SJSA1 (cell line): Measurements from ENCODE around the gene NFX1. TPM values are rescaled to one million over a fixed set of nuclear protein-coding genes. Genes with fewer than 3 reads are reported as not detected.
"Not testable (repeated sequence)": the region's sequence is repeated elsewhere in the genome, so short reads cannot be mapped to it uniquely, and the experiment has no call there.

Experiments used
- DNase-seq, 2 experiments: peaks; one replicate each; pipeline ENCODE4 v3.0.0-alpha.2; 2015 to 2020; ENCODE audit warnings: low spot score in 2 of 2, low read depth in 1 of 2
- H3K27ac ChIP-seq: fragments of 250-450 bp; sonication (Bioruptor Pico); 2 replicates; pipeline ENCODE4 v1.5.1; 2020; ENCODE audit warnings: mild to moderate bottlenecking, moderate library complexity
- H3K27me3 ChIP-seq: fragments of 250-450 bp; sonication (Bioruptor Pico); replicated peaks from 2 replicates; pipeline ENCODE4 v1.5.1; 2020; ENCODE audit warnings: mild to moderate bottlenecking, moderate library complexity
- H3K36me3 ChIP-seq: fragments of 250-450 bp; sonication (Bioruptor Pico); 2 replicates; pipeline ENCODE4 v1.5.1; 2020; ENCODE audit warnings: mild to moderate bottlenecking
- H3K4me1 ChIP-seq: fragments of 250-450 bp; sonication (Bioruptor Pico); replicated peaks from 2 replicates; pipeline ENCODE4 v1.6.1; 2021; ENCODE audit warnings: mild to moderate bottlenecking
- H3K4me3 ChIP-seq: fragments of 250-450 bp; sonication (Bioruptor Pico); 2 replicates; pipeline ENCODE4 v1.5.1; 2020; ENCODE audit warnings: mild to moderate bottlenecking
- H3K9me3 ChIP-seq: fragments of 250-450 bp; sonication (Bioruptor Pico); replicated peaks from 2 replicates; pipeline ENCODE4 v1.5.1; 2020; ENCODE audit warnings: mild to moderate bottlenecking
- total RNA-seq: library from RNA; depleted of rRNA; stranded (reverse); fragments of >200 nt; shearing (Covaris generic); gene quantifications from 2 replicates; pipeline ENCODE4 v1.2.3, GENCODE V29; 2014

NFX1 gene
- total RNA-seq, 1 experiment from 2014 or later: 10.3 TPM

DNA sequence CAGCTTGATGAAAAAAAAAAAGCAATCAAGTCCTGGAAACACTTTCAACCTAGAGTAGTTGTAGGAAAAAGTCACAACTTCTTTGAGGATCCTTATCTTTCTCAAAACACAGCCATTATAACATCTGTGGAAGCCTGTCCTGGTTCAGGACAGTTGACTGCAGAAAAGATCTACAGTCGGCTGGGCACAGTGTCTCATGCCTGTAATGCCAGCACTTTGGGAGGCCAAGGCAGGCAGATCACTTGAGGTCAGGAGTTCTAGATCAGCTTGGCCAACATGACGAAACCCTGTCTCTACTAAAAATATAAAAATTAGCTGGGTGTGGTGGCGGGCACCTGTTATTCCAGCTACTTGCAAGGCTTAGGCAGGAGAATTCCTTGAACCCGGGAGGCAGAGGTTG lies 74.5 kb downstream of the NFX1 start:
- not testable (repeated sequence) for H3K36me3 ChIP-seq, DNase-seq, H3K9me3 ChIP-seq, H3K4me3 ChIP-seq, H3K27ac ChIP-seq, H3K4me1 ChIP-seq, H3K27me3 ChIP-seq

DNA sequence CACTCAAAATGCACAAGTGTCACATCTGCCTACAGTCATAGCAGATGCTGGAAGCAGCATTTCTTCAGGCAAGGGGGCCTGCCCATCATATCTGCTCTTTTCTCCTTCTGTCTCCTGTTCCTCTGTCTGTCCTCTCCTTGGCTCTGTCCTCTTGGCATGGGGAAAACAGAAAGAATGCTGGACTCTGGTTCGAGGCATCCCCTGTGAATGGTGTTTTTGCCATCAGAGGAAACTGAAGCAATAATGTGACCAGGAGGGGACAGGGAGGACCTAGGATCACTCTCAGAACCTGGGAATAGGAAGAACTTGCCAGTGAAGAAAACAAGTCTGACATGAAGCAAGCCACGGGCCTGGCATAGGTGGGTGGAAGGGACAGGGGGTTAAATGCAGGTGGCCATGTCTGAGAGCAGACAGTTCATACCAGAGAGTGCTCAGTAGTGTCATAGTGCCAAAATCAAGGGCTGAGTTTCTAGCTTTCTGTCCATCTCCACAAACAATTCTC lies 76.7 kb downstream of the NFX1 start:
- no peak overlapping the region for H3K27ac ChIP-seq
- H3K27me3 ChIP-seq: no peaks in the 10 kb centered on the region
- no peak for DNase-seq
- H3K4me3 ChIP-seq: no peak overlapping the region
- no peaks in the 10 kb centered on the region for H3K9me3 ChIP-seq
- no peaks in the 10 kb centered on the region; the same call in 1 of the 2 replicates for H3K36me3 ChIP-seq
- no peaks in the 10 kb centered on the region for H3K4me1 ChIP-seq

DNA sequence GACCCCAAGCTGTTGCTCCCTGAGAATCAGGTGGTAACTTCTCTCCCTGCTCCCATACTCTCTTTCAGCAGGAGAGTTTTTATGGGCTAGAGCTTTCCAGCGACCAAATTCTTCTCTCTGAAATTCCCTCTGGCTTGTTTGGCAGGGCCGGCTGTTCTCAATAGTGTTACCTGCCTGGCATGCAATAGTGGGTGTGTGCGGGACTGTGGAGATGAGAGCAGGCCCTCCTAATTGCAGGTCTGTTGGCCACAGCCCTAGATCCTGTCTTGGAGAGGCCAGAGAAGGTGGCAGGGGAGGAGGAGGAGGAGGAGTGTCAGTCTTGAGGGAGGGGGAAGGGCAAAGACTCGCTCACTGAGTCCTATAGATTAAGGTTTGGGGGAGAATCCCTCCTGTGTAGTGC lies 82.6 kb downstream of the NFX1 start:
- Histone ChIP-seq H3K4me1 (no peaks in the 10 kb centered on the region), H3K36me3 (no peaks in the 10 kb centered on the region; the same call in 1 of the 2 replicates), H3K27ac (no peak overlapping the region), H3K27me3 (no peaks in the 10 kb centered on the region), H3K4me3 (no peak overlapping the region), H3K9me3 (no peaks in the 10 kb centered on the region)
- DNase-seq: no peak

DNA sequence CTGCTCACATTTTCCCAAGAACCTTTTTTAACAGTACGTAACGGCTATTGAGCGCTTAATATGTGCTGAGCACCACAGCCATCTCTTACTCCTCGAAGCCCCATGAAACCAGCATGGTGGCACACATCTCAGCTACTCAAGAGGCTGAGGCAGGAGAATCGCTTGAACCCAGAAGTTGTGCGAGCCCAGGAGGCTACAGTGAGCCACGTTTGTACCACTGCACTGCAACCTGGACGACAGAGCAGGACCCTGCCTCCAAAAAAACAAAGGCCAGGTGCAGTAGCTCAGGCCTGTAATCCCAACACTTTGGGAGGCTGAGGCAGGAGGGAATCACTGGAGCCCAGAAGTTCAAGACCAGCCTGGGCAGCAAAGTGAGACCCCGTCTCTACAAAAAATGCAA lies 83.9 kb downstream of the NFX1 start:
- DNase-seq: no peak
- Histone ChIP-seq H3K36me3 (no peaks in the 10 kb centered on the region; the same call in 1 of the 2 replicates), H3K27ac (no peak overlapping the region), H3K9me3 (no peaks in the 10 kb centered on the region), H3K4me1 (no peaks in the 10 kb centered on the region), H3K27me3 (no peaks in the 10 kb centered on the region), H3K4me3 (no peak overlapping the region)

DNA sequence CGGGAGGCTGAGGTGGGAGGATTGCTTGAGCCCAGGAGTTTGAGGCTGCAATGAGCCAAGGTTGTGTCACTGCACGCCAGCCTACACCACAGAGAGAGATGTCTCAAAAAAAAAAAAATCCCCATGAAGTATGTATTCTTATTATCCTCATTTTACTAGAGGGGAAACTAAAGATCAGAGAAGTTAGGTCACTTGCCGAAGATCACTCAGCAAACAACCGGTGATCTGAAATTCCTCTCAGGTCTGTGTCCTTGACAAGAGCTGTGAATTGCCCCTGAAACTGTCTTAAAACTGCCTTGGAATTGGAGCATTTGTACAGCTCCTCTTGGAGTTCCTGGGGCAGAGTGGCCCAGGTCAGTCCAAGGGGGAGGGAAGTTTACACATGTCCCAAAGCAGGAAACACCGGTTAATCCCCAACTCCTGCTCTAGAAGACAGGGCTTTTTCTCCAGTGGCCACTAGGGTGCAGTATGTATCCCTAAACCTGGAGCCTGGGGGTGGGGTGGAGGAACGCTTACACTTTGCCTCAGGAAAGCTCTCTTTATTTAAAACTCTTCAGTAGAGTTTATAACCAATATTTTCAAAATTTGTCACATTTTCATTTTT lies 84.4 kb downstream of the NFX1 start:
- H3K27me3 ChIP-seq: no peaks in the 10 kb centered on the region
- H3K9me3 ChIP-seq: no peaks in the 10 kb centered on the region
- peak; percentile 27 to 52 for DNase-seq
- H3K36me3 ChIP-seq: no peaks in the 10 kb centered on the region; the same call in 1 of the 2 replicates
- no peak overlapping the region for H3K27ac ChIP-seq
- no peak overlapping the region for H3K4me3 ChIP-seq
- no peaks in the 10 kb centered on the region for H3K4me1 ChIP-seq

DNA sequence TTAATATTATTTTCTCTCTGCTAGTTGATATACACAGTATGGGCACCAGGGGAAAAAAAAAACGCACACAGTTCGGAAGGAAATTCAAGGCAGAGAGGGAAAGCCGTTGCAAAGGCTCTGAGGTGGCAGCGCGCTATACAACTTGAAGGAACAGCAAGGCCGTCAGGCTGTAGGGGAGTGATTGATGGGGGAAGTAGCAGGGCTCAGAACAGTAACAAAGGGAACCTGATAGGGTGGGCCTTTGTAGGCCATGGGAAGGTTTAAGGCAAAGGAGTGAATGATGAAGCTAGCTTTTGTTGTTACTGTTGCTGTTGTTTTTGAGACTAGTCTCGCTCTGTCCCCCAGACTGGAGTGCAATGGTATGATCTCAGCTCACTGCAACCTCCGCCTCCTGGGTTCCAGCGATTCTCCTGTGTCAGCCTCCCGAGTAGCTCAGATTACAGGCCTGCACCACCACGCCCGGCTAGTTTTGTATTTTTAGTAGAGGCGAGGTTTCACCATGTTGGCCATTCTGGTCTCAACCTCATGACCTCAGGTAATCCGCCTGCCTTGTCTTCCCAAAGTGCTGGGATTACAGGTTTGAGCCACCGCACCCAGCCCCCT lies 85.0 kb downstream of the NFX1 start:
- H3K4me1 ChIP-seq: no peaks in the 10 kb centered on the region
- H3K36me3 ChIP-seq: no peaks in the 10 kb centered on the region; the same call in 1 of the 2 replicates
- H3K4me3 ChIP-seq: no peak overlapping the region
- no peak for DNase-seq
- H3K27me3 ChIP-seq: no peaks in the 10 kb centered on the region
- H3K9me3 ChIP-seq: no peaks in the 10 kb centered on the region
- H3K27ac ChIP-seq: no peak overlapping the region

DNA sequence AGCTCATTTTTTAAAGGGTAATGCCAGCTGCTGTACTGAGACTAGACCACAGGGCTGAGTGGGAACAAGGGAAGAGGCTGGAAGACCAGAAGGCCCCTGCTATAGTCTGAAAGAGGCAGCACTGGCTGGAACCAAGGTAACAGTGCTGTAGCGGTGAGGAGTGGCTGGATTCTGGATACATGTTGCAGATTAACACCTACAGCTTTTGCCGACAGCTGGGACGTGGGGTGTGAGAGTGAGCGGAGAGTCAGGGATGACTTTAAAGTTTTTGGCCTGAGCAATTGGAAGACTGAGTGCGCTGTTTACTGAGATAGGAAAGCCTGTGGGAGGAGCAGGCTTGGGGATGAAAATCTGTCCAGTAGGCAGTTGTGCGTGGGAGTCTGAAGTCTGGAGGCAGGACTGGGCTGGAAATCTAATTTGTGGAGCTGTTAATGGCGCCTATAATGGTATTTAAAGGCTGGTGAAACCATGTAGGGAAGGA lies 85.6 kb downstream of the NFX1 start:
- Histone ChIP-seq H3K27ac (no peak overlapping the region), H3K4me1 (no peaks in the 10 kb centered on the region), H3K27me3 (no peaks in the 10 kb centered on the region), H3K36me3 (no peaks in the 10 kb centered on the region), H3K9me3 (no peaks in the 10 kb centered on the region), H3K4me3 (no peak overlapping the region)
- no peak for DNase-seq

DNA sequence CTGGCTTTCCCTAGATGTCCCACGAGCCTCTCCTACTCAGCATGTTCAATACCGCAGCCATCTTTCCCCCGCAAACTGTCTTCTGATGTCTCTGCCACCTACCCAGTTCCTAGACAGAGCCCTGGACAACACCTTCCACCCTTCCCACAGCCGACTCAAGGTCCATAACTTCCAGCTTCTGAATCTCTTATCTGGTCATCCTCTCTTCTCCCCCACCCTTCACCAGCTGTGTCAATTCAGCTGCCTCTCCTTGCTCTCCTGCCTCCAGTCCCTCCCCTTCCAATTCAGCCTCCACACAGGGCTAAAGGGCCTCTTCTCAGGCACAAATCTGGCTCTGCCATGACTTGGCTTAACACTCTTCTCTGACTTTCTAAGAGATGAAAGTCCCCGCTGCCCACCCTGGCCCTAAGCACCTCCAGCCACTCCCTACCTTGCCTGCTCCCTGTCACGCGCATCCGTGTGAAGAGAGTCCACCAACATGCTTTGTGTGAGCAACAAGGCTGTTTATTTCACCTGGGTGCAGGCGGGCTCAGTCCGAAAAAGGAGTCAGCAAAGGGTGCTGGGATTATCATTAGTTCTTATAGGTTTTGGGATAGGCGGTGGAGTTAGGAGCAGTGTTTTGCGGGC lies 86.9 kb downstream of the NFX1 start:
- Histone ChIP-seq H3K27me3 (no peaks in the 10 kb centered on the region), H3K36me3 (no peaks in the 10 kb centered on the region), H3K27ac (no peak overlapping the region), H3K4me3 (no peak overlapping the region), H3K9me3 (no peaks in the 10 kb centered on the region), H3K4me1 (no peaks in the 10 kb centered on the region)
- no peak for DNase-seq

DNA sequence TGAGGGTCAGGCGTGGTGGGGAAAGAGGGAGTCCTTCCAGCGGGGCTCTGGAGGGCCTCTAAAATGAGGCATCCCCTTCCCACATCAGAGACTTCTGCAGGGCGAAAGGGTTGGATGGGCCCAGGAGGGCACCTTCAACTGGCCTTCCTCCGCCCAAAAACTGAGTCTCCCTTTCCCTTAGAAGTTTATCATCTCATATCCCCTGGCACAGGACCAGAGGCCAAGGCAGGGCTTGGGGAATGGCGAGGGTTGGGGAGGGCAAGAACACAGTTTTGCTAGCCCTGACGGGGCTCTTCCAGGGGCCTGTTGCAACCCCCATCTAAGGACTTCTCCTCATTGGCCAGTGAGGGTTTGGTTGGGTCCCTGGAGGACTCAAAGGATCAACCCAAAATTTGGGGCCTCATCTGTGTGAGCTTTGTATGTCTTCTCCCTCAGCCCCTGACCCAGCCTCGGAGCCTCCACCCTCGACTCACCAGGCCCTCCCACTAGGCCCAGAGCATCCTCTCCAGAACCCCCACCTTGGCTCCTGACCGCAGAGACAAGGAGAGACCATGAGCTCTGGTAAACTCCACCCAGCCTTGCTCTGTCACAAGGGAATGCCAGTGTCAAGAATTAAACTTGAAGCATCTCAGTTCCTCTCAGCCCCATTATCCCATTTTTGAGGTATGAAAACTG lies 87.9 kb downstream of the NFX1 start:
- H3K36me3 ChIP-seq: no peaks in the 10 kb centered on the region
- no peak for DNase-seq
- no peak overlapping the region for H3K27ac ChIP-seq
- no peaks in the 10 kb centered on the region for H3K27me3 ChIP-seq
- H3K4me3 ChIP-seq: no peak overlapping the region
- no peaks in the 10 kb centered on the region for H3K4me1 ChIP-seq
- no peaks in the 10 kb centered on the region for H3K9me3 ChIP-seq

DNA sequence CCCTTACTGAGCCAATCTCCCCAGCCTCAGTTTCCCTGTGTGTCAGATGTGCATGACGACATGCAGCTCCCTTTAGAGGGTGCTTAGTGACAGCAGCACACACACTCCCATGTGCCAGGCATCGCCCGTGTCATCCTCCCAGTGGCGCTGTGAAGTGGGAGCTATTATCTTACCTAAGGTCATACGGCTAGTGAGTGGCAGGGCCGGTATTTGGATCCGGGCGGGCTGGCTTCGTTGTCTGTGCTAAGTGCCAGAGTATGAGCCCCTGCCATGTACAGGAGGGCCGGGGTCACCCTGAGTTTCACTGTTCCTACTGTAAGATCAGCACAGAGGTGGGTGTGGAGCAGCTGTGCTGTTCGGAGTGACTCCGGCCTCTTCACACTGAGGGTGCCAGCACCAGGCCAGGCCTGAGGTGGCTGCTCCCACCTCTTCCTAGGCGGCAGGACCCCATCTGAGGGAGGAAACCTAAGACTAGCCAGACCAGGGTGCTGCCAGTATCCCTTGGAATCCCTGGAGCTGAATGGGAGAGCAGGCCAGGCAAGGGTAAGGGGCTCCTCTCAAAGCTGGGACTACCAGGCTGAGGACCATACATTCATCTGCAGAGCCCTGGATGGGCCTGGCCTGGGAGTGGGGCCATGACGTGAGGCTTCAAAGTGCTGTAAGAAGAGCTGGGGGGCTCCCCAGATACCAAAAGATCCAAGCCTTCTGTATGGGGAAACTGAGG lies 89.5 kb downstream of the NFX1 start:
- Histone ChIP-seq H3K9me3 (no peaks in the 10 kb centered on the region), H3K4me1 (no peaks in the 10 kb centered on the region), H3K27ac (no peak overlapping the region), H3K4me3 (no peak overlapping the region), H3K27me3 (no peaks in the 10 kb centered on the region), H3K36me3 (no peaks in the 10 kb centered on the region)
- DNase-seq: no peak

DNA sequence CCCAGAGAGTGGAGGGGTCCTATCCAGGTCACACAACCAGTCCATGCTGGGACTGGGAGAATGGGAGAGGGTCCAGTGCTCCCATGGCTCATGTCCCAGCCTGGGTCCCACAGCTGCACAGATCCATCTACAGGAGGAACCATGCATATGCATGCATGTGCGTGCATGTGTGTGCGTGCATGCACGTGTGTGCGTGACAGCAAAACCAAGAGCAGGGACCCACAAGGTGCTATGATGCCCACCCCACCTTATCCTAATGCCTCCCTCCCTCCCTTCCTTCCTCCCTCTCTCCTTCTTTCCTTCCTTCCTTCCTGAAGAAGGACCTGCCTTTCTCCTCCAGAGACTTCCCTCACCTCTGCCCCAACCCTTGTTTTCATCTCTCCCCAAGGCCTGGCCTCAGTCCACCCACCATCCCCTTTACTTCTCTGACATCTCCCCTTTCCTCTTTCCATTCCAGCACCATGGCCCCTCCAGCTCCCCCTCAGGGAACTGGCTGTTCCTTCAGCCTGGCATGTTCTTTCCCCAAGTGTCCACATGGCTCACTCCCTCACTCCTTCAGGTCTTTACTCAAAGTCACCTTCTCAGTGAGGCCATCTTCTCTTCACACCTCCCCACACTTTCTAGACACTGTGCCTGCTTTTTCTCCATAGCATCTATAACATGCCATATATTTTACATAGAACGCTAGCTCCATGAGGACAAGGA lies 90.2 kb downstream of the NFX1 start:
- Histone ChIP-seq H3K27me3 (no peaks in the 10 kb centered on the region), H3K4me1 (no peaks in the 10 kb centered on the region), H3K36me3 (no peaks in the 10 kb centered on the region), H3K4me3 (no peak overlapping the region), H3K9me3 (no peaks in the 10 kb centered on the region), H3K27ac (no peak overlapping the region)
- DNase-seq: no peak

DNA sequence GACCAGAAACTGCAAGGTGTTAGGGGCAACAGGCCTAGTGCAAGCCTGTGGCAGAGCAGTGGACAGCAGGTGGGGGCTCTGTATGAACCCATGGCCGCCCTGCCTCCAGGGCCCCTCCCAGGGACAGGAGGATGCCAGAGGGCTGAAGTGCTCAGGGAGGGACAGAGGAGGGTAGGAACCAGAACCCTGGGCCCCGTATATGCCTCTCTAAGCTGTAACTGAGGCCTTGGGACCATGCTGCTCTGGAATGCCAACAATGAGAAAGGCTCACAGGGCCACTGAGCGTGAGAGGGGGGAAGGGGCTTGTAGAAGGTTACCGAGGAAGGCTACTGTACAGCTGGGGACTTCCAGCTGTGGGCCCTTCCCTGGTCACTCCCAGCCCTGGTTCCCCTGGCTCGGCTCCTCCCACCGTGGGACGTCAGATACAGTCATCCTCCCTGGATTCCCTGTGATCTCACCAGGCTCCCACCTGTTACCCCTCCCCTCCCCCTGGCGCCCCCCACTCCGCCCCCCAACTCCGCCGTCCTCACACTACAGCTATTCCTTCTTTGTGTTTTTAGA lies 91.0 kb downstream of the NFX1 start:
- Histone ChIP-seq H3K4me1 (no peaks in the 10 kb centered on the region), H3K4me3 (no peak overlapping the region), H3K36me3 (no peaks in the 10 kb centered on the region), H3K9me3 (no peaks in the 10 kb centered on the region), H3K27ac (no peak overlapping the region), H3K27me3 (no peaks in the 10 kb centered on the region)
- no peak for DNase-seq

DNA sequence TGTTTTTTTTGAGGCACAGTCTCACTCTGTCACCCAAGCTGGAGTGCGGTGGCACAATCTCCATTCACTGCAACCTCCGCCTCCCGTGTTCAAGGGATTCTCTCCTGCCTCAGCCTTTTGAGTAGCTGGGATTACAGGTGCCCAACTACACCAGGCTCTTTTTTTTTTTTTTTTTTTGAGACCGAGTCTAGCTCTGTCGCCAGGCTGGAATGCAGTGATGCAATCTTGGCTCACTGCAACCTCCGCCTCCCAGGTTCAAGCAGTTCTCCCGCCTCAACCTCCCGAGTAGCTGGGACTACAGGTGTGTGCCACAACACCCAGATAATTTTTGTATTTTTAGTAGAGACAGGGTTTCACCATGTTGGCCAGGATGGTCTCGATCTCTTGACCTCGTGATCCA lies 92.1 kb downstream of the NFX1 start:
- H3K9me3 ChIP-seq, H3K4me3 ChIP-seq, H3K27ac ChIP-seq, DNase-seq, H3K4me1 ChIP-seq, H3K27me3 ChIP-seq, H3K36me3 ChIP-seq: not testable (repeated sequence)
